Esophagus (tissue), 2 donors: ENCODE measurements around the gene SPINK5. TPM values are rescaled to one million over a fixed set of nuclear protein-coding genes. Genes with fewer than 3 reads are reported as not detected.
A peak's percentile ranks its signal among the peaks of the same experiment; 100 is the strongest.

Source experiments
- H3K27ac ChIP-seq, 2 donors: one replicate each; pipeline ENCODE4 v1.5.1; 2013; ENCODE audit warnings: low read depth in 2 of 2, mild to moderate bottlenecking in 2 of 2, inconsistent platforms in 1 of 2, low read length in 1 of 2, moderate library complexity in 1 of 2
- H3K27me3 ChIP-seq, 2 donors: one replicate each; pipeline ENCODE4 v1.6.1; 2013; ENCODE audit warnings: low read length in 2 of 2, control low read depth in 1 of 2, mild to moderate bottlenecking in 1 of 2; ENCODE audit not compliant: insufficient read depth in 2 of 2, control insufficient read depth in 1 of 2
- H3K36me3 ChIP-seq, 2 donors: one replicate each; pipeline ENCODE4 v1.6.1; 2013; ENCODE audit warnings: low read length in 1 of 2; ENCODE audit not compliant: control insufficient read depth in 2 of 2, insufficient read depth in 2 of 2
- H3K4me1 ChIP-seq, 2 donors: one replicate each; pipeline ENCODE4 v1.6.1; 2013; ENCODE audit warnings: low read length in 1 of 2; ENCODE audit not compliant: control insufficient read depth in 2 of 2, insufficient read depth in 2 of 2
- H3K4me3 ChIP-seq, 2 donors: one replicate each; pipeline ENCODE4 v1.5.1; 2013; ENCODE audit warnings: low read length in 2 of 2, mild to moderate bottlenecking in 2 of 2, low read depth in 1 of 2, moderate library complexity in 1 of 2
- H3K9me3 ChIP-seq, 2 donors: one replicate each; pipeline ENCODE4 v1.6.1; 2013; ENCODE audit warnings: mild to moderate bottlenecking in 2 of 2, low read depth in 1 of 2, low read length in 1 of 2, moderate library complexity in 1 of 2; ENCODE audit not compliant: control insufficient read depth in 2 of 2, insufficient read depth in 1 of 2
- WGBS, 2 donors: extraction: QIAGEN DNeasy Blood & Tissue Kit; methylation state at CpG; one replicate each; pipeline ENCODE4 v1.1.7; 2013; 5-methylcytosine and 5-hydroxymethylcytosine counted together
- polyA plus RNA-seq, 2 donors: library from polyadenylated mRNA; stranded (reverse); fragments of 200-250 nt; gene quantifications; one replicate each; pipeline ENCODE4 v1.2.3, GENCODE V29; 2013
- donor health status: healthy with polysubstance abuse.
- donor health status: Bipolar disorder and iron deficiency.

The SPINK5 gene
- polyA plus RNA-seq, 2 donors: 772 to 1,309 TPM

- Histone ChIP-seq H3K27ac (peak overlapping the region in 1 of 2 donors; percentile 80), H3K4me3 (no peak overlapping the region), H3K4me1 (peaks cover 0 to 2% of the 10 kb centered on the region in 2 donors)
Measured at GRCh38 chr5:148090146-148090772, 26.5 kb downstream of the SPINK5 start.

GRCh38 chr5:148090773-148091250 lies 27.0 kb downstream of the SPINK5 start:
- Histone ChIP-seq H3K27me3 (no peaks in the 10 kb centered on the region), H3K9me3 (no peaks in the 10 kb centered on the region), H3K4me3 (peak overlapping the region in 1 of 2 donors; percentile 28), H3K4me1 (peaks cover 0 to 2% of the 10 kb centered on the region in 2 donors), H3K36me3 (no peaks in the 10 kb centered on the region), H3K27ac (peak overlapping the region in 1 of 2 donors; percentile 80)
- 44 to 46% methylated on average over 7 of the region's 7 CpGs for WGBS, 2 donors

More at GRCh38 chr5:148090146-148090772, 26.5 kb downstream of the SPINK5 start:
- Histone ChIP-seq H3K36me3 (no peaks in the 10 kb centered on the region), H3K27me3 (no peaks in the 10 kb centered on the region), H3K9me3 (no peaks in the 10 kb centered on the region)
- 25 to 32% methylated on average over 5 of the region's 5 CpGs for WGBS, 2 donors

- peak overlapping the region in 1 of 2 donors; percentile 70 for H3K27ac ChIP-seq
- H3K9me3 ChIP-seq: no peaks in the 10 kb centered on the region
- H3K27me3 ChIP-seq: no peaks in the 10 kb centered on the region
- no peaks in the 10 kb centered on the region for H3K36me3 ChIP-seq
- H3K4me3 ChIP-seq: peak overlapping the region in 1 of 2 donors; percentile 15
- WGBS, 2 donors: 44 to 56% methylated on average over 4 of the region's 4 CpGs
- peaks cover 0 to 2% of the 10 kb centered on the region in 2 donors for H3K4me1 ChIP-seq
Measured at GRCh38 chr5:148091991-148092964, 28.5 kb downstream of the SPINK5 start.

GRCh38 chr5:148094336-148094735 lies 30.6 kb downstream of the SPINK5 start:
- peaks cover 0 to 2% of the 10 kb centered on the region in 2 donors for H3K4me1 ChIP-seq
- H3K27ac ChIP-seq: no peak overlapping the region
- no peak overlapping the region for H3K4me3 ChIP-seq
- no peaks in the 10 kb centered on the region for H3K27me3 ChIP-seq
- no peaks in the 10 kb centered on the region for H3K9me3 ChIP-seq
- peaks cover 0 to 2% of the 10 kb centered on the region in 2 donors for H3K36me3 ChIP-seq
- WGBS, 2 donors: 76 to 89% methylated on average over 3 of the region's 3 CpGs

GRCh38 chr5:148104226-148104625 lies 40.4 kb downstream of the SPINK5 start:
- H3K36me3 ChIP-seq: peaks cover 0 to 3% of the 10 kb centered on the region in 2 donors
- 75 to 85% methylated on average over 1 of the region's 1 CpG for WGBS, 2 donors
- H3K4me3 ChIP-seq: no peak overlapping the region

GRCh38 chr5:148107608-148108007 lies 43.8 kb downstream of the SPINK5 start:
- H3K36me3 ChIP-seq: peaks cover 0 to 3% of the 10 kb centered on the region in 2 donors

More at GRCh38 chr5:148104226-148104625, 40.4 kb downstream of the SPINK5 start:
- Histone ChIP-seq H3K4me1 (no peaks in the 10 kb centered on the region), H3K27me3 (no peaks in the 10 kb centered on the region), H3K9me3 (no peaks in the 10 kb centered on the region), H3K27ac (no peak overlapping the region)

GRCh38 chr5:148113243-148113642 lies 49.5 kb downstream of the SPINK5 start:
- no peaks in the 10 kb centered on the region for H3K4me1 ChIP-seq
- H3K27me3 ChIP-seq: no peaks in the 10 kb centered on the region
- no peaks in the 10 kb centered on the region for H3K9me3 ChIP-seq
- no peak overlapping the region for H3K27ac ChIP-seq
- peaks cover 0 to 4% of the 10 kb centered on the region in 2 donors for H3K36me3 ChIP-seq
- H3K4me3 ChIP-seq: no peak overlapping the region

More at GRCh38 chr5:148107608-148108007, 43.8 kb downstream of the SPINK5 start:
- WGBS, 2 donors: 19% methylated on average over 3 of the region's 3 CpGs
- H3K4me3 ChIP-seq: no peak overlapping the region
- no peak overlapping the region for H3K27ac ChIP-seq
- no peaks in the 10 kb centered on the region for H3K4me1 ChIP-seq
- H3K27me3 ChIP-seq: no peaks in the 10 kb centered on the region
- no peaks in the 10 kb centered on the region for H3K9me3 ChIP-seq

- no peak overlapping the region for H3K27ac ChIP-seq
- H3K4me3 ChIP-seq: no peak overlapping the region
- no peaks in the 10 kb centered on the region for H3K27me3 ChIP-seq
- H3K4me1 ChIP-seq: no peaks in the 10 kb centered on the region
- WGBS, 2 donors: 89 to 90% methylated on average over 3 of the region's 3 CpGs
- H3K36me3 ChIP-seq: peaks cover 1 to 3% of the 10 kb centered on the region in 2 donors
- no peaks in the 10 kb centered on the region for H3K9me3 ChIP-seq
Measured at GRCh38 chr5:148120317-148120716, 56.5 kb downstream of the SPINK5 start.

- Histone ChIP-seq H3K9me3 (no peaks in the 10 kb centered on the region), H3K4me1 (no peaks in the 10 kb centered on the region), H3K4me3 (no peak overlapping the region), H3K27ac (no peak overlapping the region), H3K36me3 (peaks cover 0 to 6% of the 10 kb centered on the region in 2 donors), H3K27me3 (no peaks in the 10 kb centered on the region)
- 49 to 63% methylated on average over 3 of the region's 3 CpGs for WGBS, 2 donors
Measured at GRCh38 chr5:148125641-148126040, 61.9 kb downstream of the SPINK5 start.
